Ectodermal cell (in vitro differentiated cells): Measurements from ENCODE around the gene HNRNPH1. TPM values are rescaled to one million over a fixed set of nuclear protein-coding genes. Genes with fewer than 3 reads are reported as not detected.
A peak's percentile ranks its signal among the peaks of the same experiment; 100 is the strongest.
"Not testable (repeated sequence)": the region's sequence is repeated elsewhere in the genome, so short reads cannot be mapped to it uniquely, and the experiment has no call there.

Experiments
- H3K27ac ChIP-seq: 2 replicates; pipeline ENCODE4 v1.7.0; 2013; ENCODE audit warnings: mild to moderate bottlenecking, low read depth, low read length; ENCODE audit not compliant: insufficient read depth, poor library complexity, severe bottlenecking
- H3K27me3 ChIP-seq: 2 replicates; pipeline ENCODE4 v1.7.0; 2013; ENCODE audit warnings: mild to moderate bottlenecking, low read length; ENCODE audit not compliant: insufficient read depth, control insufficient read depth, poor library complexity, severe bottlenecking
- H3K36me3 ChIP-seq: one replicate; pipeline ENCODE4 v1.7.0; 2013; ENCODE audit warnings: low read length; ENCODE audit not compliant: control insufficient read depth, insufficient read depth
- H3K4me1 ChIP-seq: one replicate; pipeline ENCODE4 v1.7.0; 2013; ENCODE audit warnings: low read length; ENCODE audit not compliant: control insufficient read depth, insufficient read depth
- H3K4me3 ChIP-seq: 2 replicates; pipeline ENCODE4 v1.7.0; 2013; ENCODE audit warnings: low read depth, low read length, control low read depth; ENCODE audit not compliant: insufficient read depth
- H3K9me3 ChIP-seq: 2 replicates; pipeline ENCODE4 v1.7.0; 2013; ENCODE audit warnings: mild to moderate bottlenecking, low read length, moderate library complexity; ENCODE audit not compliant: control insufficient read depth
- whole genome bisulfite sequencing, 2 experiments: methylation state at CpG; one replicate each; pipeline ENCODE4 v1.1.7; 2013; ENCODE audit warnings: missing lambda C conversion rate in 2 of 2; 5-methylcytosine and 5-hydroxymethylcytosine counted together
- polyA plus RNA-seq, 4 experiments: library from polyadenylated mRNA; stranded (reverse); fragments of 50-300 nt; gene quantifications; one replicate each; pipeline ENCODE4 v1.2.3, GENCODE V29; 2013

The HNRNPH1 gene, protein sequence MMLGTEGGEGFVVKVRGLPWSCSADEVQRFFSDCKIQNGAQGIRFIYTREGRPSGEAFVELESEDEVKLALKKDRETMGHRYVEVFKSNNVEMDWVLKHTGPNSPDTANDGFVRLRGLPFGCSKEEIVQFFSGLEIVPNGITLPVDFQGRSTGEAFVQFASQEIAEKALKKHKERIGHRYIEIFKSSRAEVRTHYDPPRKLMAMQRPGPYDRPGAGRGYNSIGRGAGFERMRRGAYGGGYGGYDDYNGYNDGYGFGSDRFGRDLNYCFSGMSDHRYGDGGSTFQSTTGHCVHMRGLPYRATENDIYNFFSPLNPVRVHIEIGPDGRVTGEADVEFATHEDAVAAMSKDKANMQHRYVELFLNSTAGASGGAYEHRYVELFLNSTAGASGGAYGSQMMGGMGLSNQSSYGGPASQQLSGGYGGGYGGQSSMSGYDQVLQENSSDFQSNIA
- polyA plus RNA-seq (2013, experiment 1 of 4): 1,130 TPM
- polyA plus RNA-seq (2013, experiment 2 of 4): 1,071 TPM
- 620 TPM for polyA plus RNA-seq (2013, experiment 3 of 4)
- polyA plus RNA-seq (2013, experiment 4 of 4): 652 TPM

DNA sequence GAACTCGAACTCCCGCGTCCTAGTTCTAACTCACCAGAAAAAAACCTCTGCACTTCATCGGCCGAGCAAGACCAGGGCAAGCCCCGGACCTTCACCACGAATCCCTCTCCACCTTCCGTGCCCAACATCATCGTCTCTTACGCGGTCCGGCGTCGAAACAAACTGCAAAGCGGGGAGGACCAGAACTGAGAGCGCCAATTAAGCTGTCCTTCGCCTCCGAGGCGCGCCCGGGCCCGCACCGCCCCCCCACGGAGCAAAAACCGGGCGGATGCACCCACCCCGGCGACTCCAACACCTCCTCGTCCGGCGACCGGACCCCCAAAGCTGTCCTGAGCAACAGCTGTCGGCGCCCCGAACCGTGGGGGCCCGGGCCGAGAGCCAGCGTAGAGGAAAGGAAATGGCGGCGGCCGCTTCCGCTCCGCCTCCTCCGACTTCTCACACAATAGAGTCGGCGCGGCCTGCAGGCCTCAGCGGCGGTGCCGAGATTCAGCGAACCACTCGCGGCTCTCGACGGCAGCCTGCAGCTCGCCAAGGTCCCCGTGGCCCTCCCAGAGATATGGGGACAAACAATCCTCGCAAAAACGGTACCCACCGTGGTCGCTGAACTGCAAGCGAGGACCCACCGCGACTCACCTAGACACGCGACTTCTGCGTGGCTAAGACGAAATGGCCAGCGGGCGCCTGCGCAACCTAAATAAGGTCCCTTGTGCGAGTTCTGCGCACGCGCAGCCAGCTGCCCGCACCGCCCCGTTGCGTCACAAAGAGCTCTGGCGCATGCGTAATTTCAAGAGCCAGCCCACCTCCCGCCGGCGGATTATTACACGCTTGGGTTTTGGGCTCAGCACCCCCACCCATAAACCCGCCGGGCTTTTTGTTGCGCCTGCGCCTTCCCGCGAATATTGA, at the start of gene HNRNPH1:
Gene HNRNPH1, minus strand, starts transcription at position 669 of the 903 bp plus-strand sequence. Its CDS starts 538 bp downstream, at position 131.
- Histone ChIP-seq H3K4me3 (peak within 1 kb of the TSS; percentile 100), H3K27me3 (no peaks in the 10 kb centered on the region), H3K36me3 (peaks cover 31% of the 10 kb centered on the region), H3K27ac (peak within 1 kb of the TSS; percentile 98), H3K9me3 (no peaks in the 10 kb centered on the region), H3K4me1 (peaks cover 27% of the 10 kb centered on the region)
- WGBS, 2 experiments: 0% methylated on average over 92 of the region's 92 CpGs

- Histone ChIP-seq H3K4me1 (no peaks in the 10 kb centered on the region), H3K27ac (no peak overlapping the region), H3K9me3 (no peaks in the 10 kb centered on the region), H3K4me3 (no peak overlapping the region), H3K27me3 (no peaks in the 10 kb centered on the region), H3K36me3 (no peaks in the 10 kb centered on the region)
- WGBS, 2 experiments: 48% methylated on average over 7 of the region's 7 CpGs
These were observed 44.9 kb upstream of the HNRNPH1 start for GRCh38 chr5:179668391-179668790.

- 94 to 95% methylated on average over 6 of the region's 6 CpGs for WGBS, 2 experiments
These were observed 38.2 kb upstream of the HNRNPH1 start for GRCh38 chr5:179661647-179662046.

GRCh38 chr5:179658179-179658856, 34.8 kb upstream of the HNRNPH1 start:
- 32% methylated on average over 10 to 11 of the region's 29 CpGs for WGBS, 2 experiments
- not testable (repeated sequence) for H3K27me3 ChIP-seq, H3K27ac ChIP-seq

More at GRCh38 chr5:179661647-179662046, 38.2 kb upstream of the HNRNPH1 start:
- not testable (repeated sequence) for H3K9me3 ChIP-seq, H3K36me3 ChIP-seq, H3K27ac ChIP-seq, H3K27me3 ChIP-seq, H3K4me1 ChIP-seq, H3K4me3 ChIP-seq

GRCh38 chr5:179657302-179658178, 34.1 kb upstream of the HNRNPH1 start:
- H3K9me3 ChIP-seq, H3K4me3 ChIP-seq, H3K36me3 ChIP-seq, H3K27me3 ChIP-seq, H3K4me1 ChIP-seq, H3K27ac ChIP-seq: not testable (repeated sequence)
- WGBS, 2 experiments: 36 to 41% methylated on average over 7 to 8 of the region's 50 CpGs

More at GRCh38 chr5:179658179-179658856, 34.8 kb upstream of the HNRNPH1 start:
- H3K4me3 ChIP-seq: peak overlapping the region; percentile 37
- not testable (repeated sequence) for H3K4me1 ChIP-seq, H3K9me3 ChIP-seq, H3K36me3 ChIP-seq

GRCh38 chr5:179653135-179653534, 29.7 kb upstream of the HNRNPH1 start:
- H3K36me3 ChIP-seq, H3K4me1 ChIP-seq, H3K27me3 ChIP-seq, H3K9me3 ChIP-seq, H3K27ac ChIP-seq, H3K4me3 ChIP-seq: not testable (repeated sequence)
- WGBS, 2 experiments: 89 to 90% methylated on average over 1 of the region's 2 CpGs

- H3K27ac ChIP-seq, H3K9me3 ChIP-seq, H3K4me3 ChIP-seq, H3K27me3 ChIP-seq, H3K4me1 ChIP-seq, H3K36me3 ChIP-seq: not testable (repeated sequence)
- 95 to 96% methylated on average over 22 to 23 of the region's 26 CpGs for WGBS, 2 experiments
These were observed 26.8 kb upstream of the HNRNPH1 start for GRCh38 chr5:179650245-179650644.

DNA sequence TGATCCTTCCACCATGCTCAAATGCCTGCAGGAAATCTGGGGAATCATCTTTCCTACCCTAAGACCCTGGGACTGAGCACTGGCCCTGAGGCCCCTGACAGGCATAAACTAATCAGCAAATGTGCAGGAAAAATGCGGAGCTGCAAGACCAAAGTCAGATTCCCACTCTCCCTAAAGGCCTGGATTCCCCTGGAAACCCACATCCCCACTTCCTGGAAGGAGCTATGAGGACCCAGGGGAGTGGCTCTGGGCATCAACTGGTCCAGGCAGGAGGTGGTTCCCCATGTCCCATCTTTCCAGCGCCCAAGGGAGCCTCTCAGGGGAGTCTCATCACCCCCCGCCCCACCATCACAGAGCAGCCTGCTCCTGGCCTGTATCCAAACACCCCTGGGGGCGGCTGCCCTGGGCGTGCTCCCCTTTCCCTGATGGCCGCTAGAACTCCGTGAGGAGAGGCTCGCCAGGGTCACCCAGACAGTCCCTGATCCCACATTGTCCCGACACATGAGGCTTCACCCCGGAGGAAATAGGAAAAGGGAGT, 25.8 kb upstream of the HNRNPH1 start:
- H3K9me3 ChIP-seq, H3K36me3 ChIP-seq: not testable (repeated sequence)
- 90 to 93% methylated on average over 7 to 10 of the region's 10 CpGs for WGBS, 2 experiments

GRCh38 chr5:179648410-179648809, 24.9 kb upstream of the HNRNPH1 start:
- no peaks in the 10 kb centered on the region for H3K27me3 ChIP-seq
- peaks cover 2% of the 10 kb centered on the region for H3K9me3 ChIP-seq
- H3K4me1 ChIP-seq: no peaks in the 10 kb centered on the region
- no peaks in the 10 kb centered on the region for H3K36me3 ChIP-seq
- no peak overlapping the region for H3K27ac ChIP-seq
- 87 to 93% methylated on average over 9 of the region's 9 CpGs for WGBS, 2 experiments
- no peak overlapping the region for H3K4me3 ChIP-seq

More for the DNA sequence above, 25.8 kb upstream of the HNRNPH1 start:
- not testable (repeated sequence) for H3K27ac ChIP-seq, H3K4me1 ChIP-seq, H3K27me3 ChIP-seq, H3K4me3 ChIP-seq
